H1 (cell line): ENCODE data around the gene KCNQ2. TPM values are rescaled to one million over a fixed set of nuclear protein-coding genes. Genes with fewer than 3 reads are reported as not detected.

Experiments used
- CTCF ChIA-PET: fragments of 300-600 bp; sonication (Branson Sonifier 250); formaldehyde crosslinking; loops from one replicate; lab custom pipeline; 2021; ENCODE audit not compliant: partially characterized antibody; lab: Charles Lee
- POLR2A ChIA-PET: fragments of 300-600 bp; sonication (Branson Sonifier 250); formaldehyde crosslinking; loops from one replicate; lab custom pipeline; 2021; ENCODE audit warnings: inconsistent platforms; ENCODE audit not compliant: partially characterized antibody; lab: Charles Lee
- DNase-seq, 2 experiments: peaks; one replicate each; pipeline versions ENCODE4 v3.0.0 to v3.0.0-alpha.2; 2010 to 2022; ENCODE audit warnings: low spot score in 2 of 2, low read depth in 1 of 2, mixed read lengths in 1 of 2
- FAIRE-seq: peaks from 2 replicates; lab custom pipeline; 2011; peaks lifted over from hg19 to GRCh38; lab: Jason Lieb, UNC
- H2AFZ ChIP-seq: 2 replicates; pipeline ENCODE4 v1.8.1; 2012; ENCODE audit warnings: low read length, inconsistent platforms
- H2AK5ac ChIP-seq: 2 replicates; pipeline ENCODE4 v1.6.1; 2013; ENCODE audit warnings: low read depth, low read length
- H2BK120ac ChIP-seq: replicated peaks from 2 replicates; pipeline ENCODE3; 2013; ENCODE audit warnings: low read depth, low read length, inconsistent platforms
- H2BK12ac ChIP-seq: 2 replicates; pipeline ENCODE4 v1.6.1; 2013; ENCODE audit warnings: low read depth, low read length
- H2BK15ac ChIP-seq: 2 replicates; pipeline ENCODE4 v1.6.1; 2013; ENCODE audit warnings: low read length
- H2BK20ac ChIP-seq: 2 replicates; pipeline ENCODE4 v1.6.1; 2013; ENCODE audit warnings: low read length
- H2BK5ac ChIP-seq: 2 replicates; pipeline ENCODE4 v1.6.1; 2013; ENCODE audit warnings: low read depth, low read length
- H3K14ac ChIP-seq: 2 replicates; pipeline ENCODE4 v1.6.1; 2013; ENCODE audit warnings: inconsistent platforms; ENCODE audit not compliant: insufficient read length
- H3K18ac ChIP-seq: 2 replicates; pipeline ENCODE4 v1.6.1; 2013; ENCODE audit warnings: low read length; ENCODE audit errors: extremely low read depth
- H3K23ac ChIP-seq: 2 replicates; pipeline ENCODE4 v1.6.1; 2013; ENCODE audit warnings: inconsistent platforms; ENCODE audit not compliant: insufficient read length
- H3K23me2 ChIP-seq: 2 replicates; pipeline ENCODE4 v1.6.1; 2013; ENCODE audit warnings: low read depth, low read length
- H3K27ac ChIP-seq: 2 replicates; pipeline ENCODE4 v1.6.1; 2011; ENCODE audit warnings: low read depth, low read length, inconsistent platforms
- H3K27me3 ChIP-seq, 4 experiments: replicated peaks in 1 of 4; 1 replicate in 1 of 4; 2 replicates in 3 of 4; pipeline versions ENCODE4 v1.6.1 to v1.8.1; 2011 to 2013; ENCODE audit warnings: low read length in 3 of 4, mild to moderate bottlenecking in 3 of 4, inconsistent platforms in 2 of 4, mixed read lengths in 2 of 4, moderate library complexity in 1 of 4; ENCODE audit not compliant: control insufficient read depth in 3 of 4, insufficient read depth in 3 of 4; ENCODE audit errors: extremely low read depth in 1 of 4
- H3K36me3 ChIP-seq, 4 experiments: 2 replicates each; pipeline versions ENCODE4 v1.6.1 to v1.8.1; 2011 to 2013; ENCODE audit warnings: mild to moderate bottlenecking in 4 of 4, low read length in 3 of 4, moderate library complexity in 2 of 4, control low read depth in 1 of 4, inconsistent platforms in 1 of 4; ENCODE audit not compliant: insufficient read depth in 4 of 4, control insufficient read depth in 2 of 4
- H3K4ac ChIP-seq: replicated peaks from 2 replicates; pipeline ENCODE3; 2013; ENCODE audit warnings: low read length, low read depth, mixed read lengths, inconsistent platforms; ENCODE audit not compliant: insufficient read length
- H3K4me1 ChIP-seq, 4 experiments: replicated peaks in 1 of 4; 1 replicate in 1 of 4; 2 replicates in 3 of 4; pipeline versions ENCODE4 v1.6.1 to v1.8.1; 2011 to 2013; ENCODE audit warnings: low read length in 3 of 4, inconsistent platforms in 2 of 4, mixed read lengths in 1 of 4; ENCODE audit not compliant: insufficient read depth in 4 of 4, control insufficient read depth in 3 of 4
- H3K4me2 ChIP-seq, 2 experiments: 2 replicates each; pipeline versions ENCODE4 v1.6.1 to v1.8.1; 2011 to 2013; ENCODE audit warnings: low read depth in 2 of 2, low read length in 2 of 2, control low read depth in 1 of 2, inconsistent platforms in 1 of 2, mild to moderate bottlenecking in 1 of 2; ENCODE audit not compliant: insufficient read depth in 1 of 2
- H3K4me3 ChIP-seq, 4 experiments: fragments of 200-600, 300-600 bp in 1 of 4; sonication (generic), shearing (Covaris generic), sonication (Bioruptor Twin) in 1 of 4; 2 replicates each; pipeline versions ENCODE4 v1.5.1 to v1.8.1; 2011 to 2016; ENCODE audit warnings: low read length in 4 of 4, low read depth in 3 of 4, control low read depth in 2 of 4, inconsistent platforms in 2 of 4, mild to moderate bottlenecking in 2 of 4, mixed read lengths in 1 of 4, moderate library complexity in 1 of 4; ENCODE audit not compliant: insufficient read depth in 2 of 4; ENCODE audit errors: extremely low read depth in 1 of 4
- H3K56ac ChIP-seq: replicated peaks from 2 replicates; pipeline ENCODE3; 2013; ENCODE audit warnings: low read depth, mild to moderate bottlenecking, mixed read lengths, low read length, inconsistent platforms; ENCODE audit not compliant: insufficient read length
- H3K79me1 ChIP-seq: 2 replicates; pipeline ENCODE4 v1.6.1; 2013; ENCODE audit warnings: low read depth, low read length, control low read depth
- H3K79me2 ChIP-seq, 2 experiments: 2 replicates each; pipeline versions ENCODE4 v1.6.1 to v1.8.1; 2012 to 2013; ENCODE audit warnings: low read length in 2 of 2, mild to moderate bottlenecking in 2 of 2, inconsistent platforms in 1 of 2; ENCODE audit not compliant: insufficient read depth in 2 of 2, control insufficient read depth in 1 of 2
- H3K9ac ChIP-seq, 4 experiments: replicated peaks in 1 of 4; 1 replicate in 1 of 4; 2 replicates in 3 of 4; pipeline versions ENCODE4 v1.6.1 to v1.8.1; 2011 to 2013; ENCODE audit warnings: low read depth in 3 of 4, low read length in 3 of 4, control low read depth in 2 of 4, mild to moderate bottlenecking in 2 of 4, moderate library complexity in 2 of 4, inconsistent platforms in 1 of 4; ENCODE audit errors: extremely low read depth in 1 of 4
- H3K9me3 ChIP-seq, 2 experiments: 2 replicates each; pipeline versions ENCODE4 v1.6.1 to v1.8.1; 2012 to 2013; ENCODE audit warnings: mild to moderate bottlenecking in 2 of 2, moderate library complexity in 2 of 2, control low read depth in 1 of 2, inconsistent platforms in 1 of 2, low read depth in 1 of 2, low read length in 1 of 2, mixed read lengths in 1 of 2; ENCODE audit not compliant: insufficient read depth in 2 of 2
- H4K20me1 ChIP-seq, 2 experiments: replicated peaks in 1 of 2; 2 replicates each; pipeline versions ENCODE3 to v1.8.1; 2011 to 2013; ENCODE audit warnings: inconsistent platforms in 2 of 2, low read length in 2 of 2, mild to moderate bottlenecking in 1 of 2; ENCODE audit not compliant: insufficient read depth in 2 of 2, control insufficient read depth in 1 of 2
- H4K5ac ChIP-seq: 2 replicates; pipeline ENCODE4 v1.6.1; 2013; ENCODE audit warnings: low read length, low read depth, mixed read lengths, inconsistent platforms; ENCODE audit not compliant: insufficient read length
- H4K8ac ChIP-seq: 2 replicates; pipeline ENCODE4 v1.8.0; 2013; ENCODE audit warnings: mild to moderate bottlenecking, moderate library complexity, low read length, inconsistent platforms; ENCODE audit not compliant: insufficient read depth; ENCODE audit errors: extremely low read depth
- H4K91ac ChIP-seq: replicated peaks from 2 replicates; pipeline ENCODE3; 2013; ENCODE audit warnings: low read length, mixed read lengths, inconsistent platforms; ENCODE audit not compliant: insufficient read length
- SP1 ChIP-seq: IDR thresholded peaks from 2 replicates; pipeline ENCODE4 v1.6.1; 2011; ENCODE audit warnings: low read depth, low read length
- WGBS, 2 experiments: shearing (Covaris generic) in 1 of 2; methylation state at CpG; one replicate each; pipeline versions ENCODE4 v1.1.6 to v1.1.7; 2013 to 2015; ENCODE audit warnings: low lambda C conversion rate in 2 of 2, mixed read lengths in 2 of 2, inconsistent platforms in 1 of 2, low coverage in 1 of 2, missing lambda C conversion rate in 1 of 2; ENCODE audit not compliant: insufficient replicate concordance in 2 of 2, insufficient coverage in 1 of 2, insufficient read length in 1 of 2; ENCODE audit errors: extremely low coverage in 1 of 2, missing lambda C conversion rate in 1 of 2; 5-methylcytosine and 5-hydroxymethylcytosine counted together
- polyA plus RNA-seq, 7 experiments: library from polyadenylated mRNA; depleted of rRNA in 3 of 7; stranded (reverse) in 5 of 7; unstranded in 2 of 7; fragments of >200 nt in 5 of 7; fragments of 200-250 nt in 2 of 7; gene quantifications; 1 replicate in 5 of 7; 2 replicates in 1 of 7; 4 replicates in 1 of 7; pipeline versions ENCODE4 v1.2.1 to v1.2.3, GENCODE V29; 2011 to 2013; ENCODE audit warnings: missing spikeins in 2 of 7, mixed read lengths in 2 of 7
- total RNA-seq: library from RNA; stranded (reverse); fragmentation: NEBNext Ultra II Directional; extraction: Animal tissue kit (Norgen Biotek cat#: 25700); gene quantifications from 2 replicates; pipeline ENCODE4 v1.2.1, GENCODE V29; 2021

The KCNQ2 gene
- total and polyA plus RNA-seq, 2 of the 8 experiments (the other 6 are each of a cell fraction or from before 2014, with no cell fraction given), result 82.6 to 243 TPM

DNA sequence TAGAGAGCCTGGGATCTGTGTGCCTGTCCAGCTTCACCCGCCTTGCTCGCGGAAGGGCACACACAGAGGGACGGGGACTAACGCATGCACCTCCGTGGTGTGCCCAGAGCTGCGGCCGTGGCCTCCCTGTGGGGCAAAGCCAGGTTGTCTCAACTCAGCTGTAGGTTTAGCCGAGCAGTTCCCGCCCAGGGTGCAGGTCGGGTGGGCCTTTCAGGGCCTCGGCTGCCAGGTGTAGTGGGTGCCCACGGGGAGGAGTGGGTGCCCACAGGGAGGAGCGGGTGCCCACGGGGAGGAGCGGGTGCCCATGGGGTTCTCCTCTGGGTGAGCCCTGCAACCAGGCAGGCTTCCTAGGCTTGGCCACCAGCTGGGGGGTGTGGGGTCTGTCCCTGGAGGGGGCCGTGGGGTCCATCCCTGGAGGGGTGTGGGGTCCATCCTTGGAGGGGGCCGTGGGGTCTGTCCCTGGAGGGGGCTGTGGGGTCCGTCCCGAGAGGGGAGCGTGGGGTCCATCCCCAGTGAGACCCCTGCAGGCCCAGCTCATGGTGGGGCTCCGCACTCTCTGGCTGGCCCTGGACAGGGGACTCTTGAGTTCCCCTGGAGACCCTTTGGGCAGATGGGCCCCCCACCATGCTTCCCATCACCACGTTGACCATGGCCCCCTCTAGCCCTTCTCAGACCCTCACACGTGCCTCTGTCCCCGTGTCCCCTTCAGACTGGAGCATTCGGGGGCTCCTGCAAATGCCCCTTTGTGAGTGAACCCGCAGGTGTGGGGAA is 73.5 kb downstream of the KCNQ2 start:
- Histone ChIP-seq H3K79me1 (no peaks in the 10 kb centered on the region), H3K27ac (no peak overlapping the region; the same call in 1 of the 2 replicates), H2BK15ac (no peak overlapping the region), H3K36me3 (no peaks in the 10 kb centered on the region), H3K23ac (no peak overlapping the region), H4K5ac (no peak overlapping the region), H3K14ac (no peak overlapping the region), H3K4me2 (no peak overlapping the region), H3K4ac (no peak overlapping the region), H3K27me3 (no peaks in the 10 kb centered on the region), H4K8ac (peak overlapping the region; percentile 95; the same call in 1 of the 2 replicates), H4K20me1 (peaks cover 0 to 4% of the 10 kb centered on the region in 2 experiments), H3K79me2 (no peaks in the 10 kb centered on the region), H2BK5ac (no peak overlapping the region), H3K9ac (no peak overlapping the region), H4K91ac (no peak overlapping the region), H3K18ac (no peak overlapping the region), H3K23me2 (no peaks in the 10 kb centered on the region), H2BK120ac (no peak overlapping the region), H2AK5ac (no peak overlapping the region), H2BK20ac (no peak overlapping the region), H2AFZ (no peak overlapping the region), H3K4me3 (no peak overlapping the region), H2BK12ac (peak overlapping the region; percentile 27; the same call in 1 of the 2 replicates), H3K4me1 (peaks cover 5 to 20% (median 14%) of the 10 kb centered on the region in 4 experiments), H3K56ac (no peak overlapping the region), H3K9me3 (no peaks in the 10 kb centered on the region)
- CTCF ChIA-PET, result interaction anchor here (0.8 to 2.3 kb wide), 4 partner anchors 17 to 107 kb away, joined by 3 to 10 read pairs (median 6); no protein-coding TSS in a partner anchor
- WGBS, 2 experiments, result 88% methylated on average over 13 of the region's 27 CpGs; no CpG with 5 or more reads in 1 of the 2 experiments
- FAIRE-seq, result no peak
- TF ChIP-seq SP1, result no peak
- no peak for DNase-seq
- POLR2A ChIA-PET, result no interaction called here
